DMS153 (cell line): ENCODE results near the gene ATP8A2.
"Not testable (repeated sequence)": the region's sequence is repeated elsewhere in the genome, so short reads cannot be mapped to it uniquely, and the experiment has no call there.

ENCODE experiments used
- DNase-seq: peaks from one replicate; lab custom pipeline; 2025; lab: John Stamatoyannopoulos, UW

Gene ATP8A2

GRCh38 chr13:25463496-25463895 lies 91.7 kb downstream of the ATP8A2 start:
- no peak for DNase-seq

GRCh38 chr13:25466880-25467279 lies 95.1 kb downstream of the ATP8A2 start:
- DNase-seq = no peak

GRCh38 chr13:25468325-25469168 lies 96.8 kb downstream of the ATP8A2 start:
- no peak for DNase-seq

- no peak for DNase-seq
These were observed 97.4 kb downstream of the ATP8A2 start for GRCh38 chr13:25469169-25469525.

GRCh38 chr13:25473864-25474263 lies 102.1 kb downstream of the ATP8A2 start:
- no peak for DNase-seq

- DNase-seq = no peak
These were observed 106.4 kb downstream of the ATP8A2 start for GRCh38 chr13:25478186-25478585.

GRCh38 chr13:25489238-25489637 lies 117.5 kb downstream of the ATP8A2 start:
- peak; percentile 18 for DNase-seq

GRCh38 chr13:25490236-25490635 lies 118.5 kb downstream of the ATP8A2 start:
- DNase-seq = no peak

- peak; percentile 6 for DNase-seq
These were observed 122.3 kb downstream of the ATP8A2 start for GRCh38 chr13:25493931-25494640.

GRCh38 chr13:25494698-25495411 lies 123.1 kb downstream of the ATP8A2 start:
- peak; percentile 24 for DNase-seq

- DNase-seq = no peak
These were observed 129.5 kb downstream of the ATP8A2 start for GRCh38 chr13:25501231-25501630.

- DNase-seq = no peak
These were observed 130.3 kb downstream of the ATP8A2 start for GRCh38 chr13:25502031-25502430.

GRCh38 chr13:25502551-25502950 lies 130.8 kb downstream of the ATP8A2 start:
- no peak for DNase-seq

- no peak for DNase-seq
These were observed 132.1 kb downstream of the ATP8A2 start for GRCh38 chr13:25503856-25504255.

- no peak for DNase-seq
These were observed 136.1 kb downstream of the ATP8A2 start for GRCh38 chr13:25507841-25508240.

- DNase-seq = not testable (repeated sequence)
These were observed 141.3 kb downstream of the ATP8A2 start for GRCh38 chr13:25513060-25513459.

GRCh38 chr13:25518441-25518840 lies 146.7 kb downstream of the ATP8A2 start:
- DNase-seq = no peak

GRCh38 chr13:25525884-25526283 lies 154.1 kb downstream of the ATP8A2 start:
- DNase-seq = no peak

- DNase-seq = no peak
These were observed 156.5 kb downstream of the ATP8A2 start for GRCh38 chr13:25528266-25528665.

- no peak for DNase-seq
These were observed 157.7 kb downstream of the ATP8A2 start for GRCh38 chr13:25529425-25529824.

- DNase-seq = no peak
These were observed 166.5 kb downstream of the ATP8A2 start for GRCh38 chr13:25538276-25538675.

- no peak for DNase-seq
These were observed 169.8 kb downstream of the ATP8A2 start for GRCh38 chr13:25541434-25542123.
